ENCODE data around the gene SPTBN1.

DNA sequence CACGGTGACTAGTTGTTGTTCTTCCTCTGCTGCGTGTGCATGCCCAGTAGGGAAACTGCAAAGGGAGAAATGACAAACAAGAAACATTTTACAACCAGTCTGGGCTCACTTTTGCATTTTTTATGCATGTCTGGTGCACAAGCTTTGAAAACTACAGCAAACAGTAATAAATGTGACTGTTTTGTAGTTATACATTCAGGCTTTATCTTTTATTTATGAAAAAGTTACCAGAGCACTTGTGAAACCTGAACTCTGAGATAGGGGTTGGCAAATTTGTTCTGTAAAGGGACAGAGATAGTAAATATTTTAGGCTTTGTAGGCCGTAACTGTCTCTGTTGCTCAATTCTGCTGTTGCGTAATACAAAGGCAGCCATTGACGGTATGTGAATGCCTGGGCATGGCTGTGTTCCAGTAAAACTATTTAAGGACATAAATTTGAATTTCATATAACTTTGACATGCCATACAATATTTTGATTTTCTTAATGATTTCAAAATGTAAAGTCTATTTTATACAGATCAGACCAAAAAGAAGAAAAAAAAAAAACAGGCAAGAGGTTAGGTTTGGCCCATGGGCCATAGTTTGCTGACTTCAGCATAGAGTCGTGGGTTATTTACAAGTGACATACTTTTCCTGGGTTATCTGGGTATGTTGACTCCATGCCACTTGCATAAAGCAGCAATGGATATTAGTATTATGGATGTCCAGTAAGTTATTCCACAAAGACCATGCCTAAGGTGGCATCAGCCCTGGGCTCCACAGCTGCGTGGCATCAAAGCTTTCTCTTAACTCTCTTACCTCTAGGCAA, 213.8 kb downstream of the SPTBN1 start:
- TF ChIP-seq, protein P1, sequence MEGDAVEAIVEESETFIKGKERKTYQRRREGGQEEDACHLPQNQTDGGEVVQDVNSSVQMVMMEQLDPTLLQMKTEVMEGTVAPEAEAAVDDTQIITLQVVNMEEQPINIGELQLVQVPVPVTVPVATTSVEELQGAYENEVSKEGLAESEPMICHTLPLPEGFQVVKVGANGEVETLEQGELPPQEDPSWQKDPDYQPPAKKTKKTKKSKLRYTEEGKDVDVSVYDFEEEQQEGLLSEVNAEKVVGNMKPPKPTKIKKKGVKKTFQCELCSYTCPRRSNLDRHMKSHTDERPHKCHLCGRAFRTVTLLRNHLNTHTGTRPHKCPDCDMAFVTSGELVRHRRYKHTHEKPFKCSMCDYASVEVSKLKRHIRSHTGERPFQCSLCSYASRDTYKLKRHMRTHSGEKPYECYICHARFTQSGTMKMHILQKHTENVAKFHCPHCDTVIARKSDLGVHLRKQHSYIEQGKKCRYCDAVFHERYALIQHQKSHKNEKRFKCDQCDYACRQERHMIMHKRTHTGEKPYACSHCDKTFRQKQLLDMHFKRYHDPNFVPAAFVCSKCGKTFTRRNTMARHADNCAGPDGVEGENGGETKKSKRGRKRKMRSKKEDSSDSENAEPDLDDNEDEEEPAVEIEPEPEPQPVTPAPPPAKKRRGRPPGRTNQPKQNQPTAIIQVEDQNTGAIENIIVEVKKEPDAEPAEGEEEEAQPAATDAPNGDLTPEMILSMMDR (conservative IDR thresholded peaks at IDR 0.05; ENCODE audit: low read length), result no peak
- TF ChIP-seq EZH2phosphoT487 (IDR thresholded peaks at IDR 0.05; ENCODE audit: borderline replicate concordance), result no peak
